H1 (cell line): ENCODE data around the gene BCL2L14. TPM values are rescaled to one million over a fixed set of nuclear protein-coding genes. Genes with fewer than 3 reads are reported as not detected.

Experiments
- EP300 ChIP-seq, 2 experiments: IDR thresholded peaks; 1 replicate in 1 of 2; 2 replicates in 1 of 2; pipeline ENCODE4 v1.6.1; 2011 to 2012; ENCODE audit warnings: low read depth in 2 of 2, low read length in 2 of 2, mild to moderate bottlenecking in 2 of 2, borderline replicate concordance in 1 of 2, inconsistent platforms in 1 of 2, moderate library complexity in 1 of 2
- polyA plus RNA-seq, 7 experiments: library from polyadenylated mRNA; depleted of rRNA in 3 of 7; stranded (reverse) in 5 of 7; unstranded in 2 of 7; fragments of >200 nt in 5 of 7; fragments of 200-250 nt in 2 of 7; gene quantifications; 1 replicate in 5 of 7; 2 replicates in 1 of 7; 4 replicates in 1 of 7; pipeline versions ENCODE4 v1.2.1 to v1.2.3, GENCODE V29; 2011 to 2013; ENCODE audit warnings: missing spikeins in 2 of 7, mixed read lengths in 2 of 7
- total RNA-seq: library from RNA; stranded (reverse); fragmentation: NEBNext Ultra II Directional; extraction: Animal tissue kit (Norgen Biotek cat#: 25700); gene quantifications from 2 replicates; pipeline ENCODE4 v1.2.1, GENCODE V29; 2021
- TF ChIP-seq, protein P1 (sequence below): fragments of 300-600 bp; sonication (generic); IDR thresholded peaks from 2 replicates; pipeline ENCODE4 v1.7.1; 2012; ENCODE audit warnings: low read length, moderate library complexity, mild to moderate bottlenecking, inconsistent platforms; ENCODE audit not compliant: insufficient replicate concordance

BCL2L14 gene
- total and polyA plus RNA-seq, 2 of the 8 experiments (the other 6 are each of a cell fraction or from before 2014, with no cell fraction given): 0.80 to 2.4 TPM

GRCh38 chr12:12036901-12037300 is 33.8 kb upstream of the BCL2L14 start (continued):
- TF ChIP-seq, protein P1, sequence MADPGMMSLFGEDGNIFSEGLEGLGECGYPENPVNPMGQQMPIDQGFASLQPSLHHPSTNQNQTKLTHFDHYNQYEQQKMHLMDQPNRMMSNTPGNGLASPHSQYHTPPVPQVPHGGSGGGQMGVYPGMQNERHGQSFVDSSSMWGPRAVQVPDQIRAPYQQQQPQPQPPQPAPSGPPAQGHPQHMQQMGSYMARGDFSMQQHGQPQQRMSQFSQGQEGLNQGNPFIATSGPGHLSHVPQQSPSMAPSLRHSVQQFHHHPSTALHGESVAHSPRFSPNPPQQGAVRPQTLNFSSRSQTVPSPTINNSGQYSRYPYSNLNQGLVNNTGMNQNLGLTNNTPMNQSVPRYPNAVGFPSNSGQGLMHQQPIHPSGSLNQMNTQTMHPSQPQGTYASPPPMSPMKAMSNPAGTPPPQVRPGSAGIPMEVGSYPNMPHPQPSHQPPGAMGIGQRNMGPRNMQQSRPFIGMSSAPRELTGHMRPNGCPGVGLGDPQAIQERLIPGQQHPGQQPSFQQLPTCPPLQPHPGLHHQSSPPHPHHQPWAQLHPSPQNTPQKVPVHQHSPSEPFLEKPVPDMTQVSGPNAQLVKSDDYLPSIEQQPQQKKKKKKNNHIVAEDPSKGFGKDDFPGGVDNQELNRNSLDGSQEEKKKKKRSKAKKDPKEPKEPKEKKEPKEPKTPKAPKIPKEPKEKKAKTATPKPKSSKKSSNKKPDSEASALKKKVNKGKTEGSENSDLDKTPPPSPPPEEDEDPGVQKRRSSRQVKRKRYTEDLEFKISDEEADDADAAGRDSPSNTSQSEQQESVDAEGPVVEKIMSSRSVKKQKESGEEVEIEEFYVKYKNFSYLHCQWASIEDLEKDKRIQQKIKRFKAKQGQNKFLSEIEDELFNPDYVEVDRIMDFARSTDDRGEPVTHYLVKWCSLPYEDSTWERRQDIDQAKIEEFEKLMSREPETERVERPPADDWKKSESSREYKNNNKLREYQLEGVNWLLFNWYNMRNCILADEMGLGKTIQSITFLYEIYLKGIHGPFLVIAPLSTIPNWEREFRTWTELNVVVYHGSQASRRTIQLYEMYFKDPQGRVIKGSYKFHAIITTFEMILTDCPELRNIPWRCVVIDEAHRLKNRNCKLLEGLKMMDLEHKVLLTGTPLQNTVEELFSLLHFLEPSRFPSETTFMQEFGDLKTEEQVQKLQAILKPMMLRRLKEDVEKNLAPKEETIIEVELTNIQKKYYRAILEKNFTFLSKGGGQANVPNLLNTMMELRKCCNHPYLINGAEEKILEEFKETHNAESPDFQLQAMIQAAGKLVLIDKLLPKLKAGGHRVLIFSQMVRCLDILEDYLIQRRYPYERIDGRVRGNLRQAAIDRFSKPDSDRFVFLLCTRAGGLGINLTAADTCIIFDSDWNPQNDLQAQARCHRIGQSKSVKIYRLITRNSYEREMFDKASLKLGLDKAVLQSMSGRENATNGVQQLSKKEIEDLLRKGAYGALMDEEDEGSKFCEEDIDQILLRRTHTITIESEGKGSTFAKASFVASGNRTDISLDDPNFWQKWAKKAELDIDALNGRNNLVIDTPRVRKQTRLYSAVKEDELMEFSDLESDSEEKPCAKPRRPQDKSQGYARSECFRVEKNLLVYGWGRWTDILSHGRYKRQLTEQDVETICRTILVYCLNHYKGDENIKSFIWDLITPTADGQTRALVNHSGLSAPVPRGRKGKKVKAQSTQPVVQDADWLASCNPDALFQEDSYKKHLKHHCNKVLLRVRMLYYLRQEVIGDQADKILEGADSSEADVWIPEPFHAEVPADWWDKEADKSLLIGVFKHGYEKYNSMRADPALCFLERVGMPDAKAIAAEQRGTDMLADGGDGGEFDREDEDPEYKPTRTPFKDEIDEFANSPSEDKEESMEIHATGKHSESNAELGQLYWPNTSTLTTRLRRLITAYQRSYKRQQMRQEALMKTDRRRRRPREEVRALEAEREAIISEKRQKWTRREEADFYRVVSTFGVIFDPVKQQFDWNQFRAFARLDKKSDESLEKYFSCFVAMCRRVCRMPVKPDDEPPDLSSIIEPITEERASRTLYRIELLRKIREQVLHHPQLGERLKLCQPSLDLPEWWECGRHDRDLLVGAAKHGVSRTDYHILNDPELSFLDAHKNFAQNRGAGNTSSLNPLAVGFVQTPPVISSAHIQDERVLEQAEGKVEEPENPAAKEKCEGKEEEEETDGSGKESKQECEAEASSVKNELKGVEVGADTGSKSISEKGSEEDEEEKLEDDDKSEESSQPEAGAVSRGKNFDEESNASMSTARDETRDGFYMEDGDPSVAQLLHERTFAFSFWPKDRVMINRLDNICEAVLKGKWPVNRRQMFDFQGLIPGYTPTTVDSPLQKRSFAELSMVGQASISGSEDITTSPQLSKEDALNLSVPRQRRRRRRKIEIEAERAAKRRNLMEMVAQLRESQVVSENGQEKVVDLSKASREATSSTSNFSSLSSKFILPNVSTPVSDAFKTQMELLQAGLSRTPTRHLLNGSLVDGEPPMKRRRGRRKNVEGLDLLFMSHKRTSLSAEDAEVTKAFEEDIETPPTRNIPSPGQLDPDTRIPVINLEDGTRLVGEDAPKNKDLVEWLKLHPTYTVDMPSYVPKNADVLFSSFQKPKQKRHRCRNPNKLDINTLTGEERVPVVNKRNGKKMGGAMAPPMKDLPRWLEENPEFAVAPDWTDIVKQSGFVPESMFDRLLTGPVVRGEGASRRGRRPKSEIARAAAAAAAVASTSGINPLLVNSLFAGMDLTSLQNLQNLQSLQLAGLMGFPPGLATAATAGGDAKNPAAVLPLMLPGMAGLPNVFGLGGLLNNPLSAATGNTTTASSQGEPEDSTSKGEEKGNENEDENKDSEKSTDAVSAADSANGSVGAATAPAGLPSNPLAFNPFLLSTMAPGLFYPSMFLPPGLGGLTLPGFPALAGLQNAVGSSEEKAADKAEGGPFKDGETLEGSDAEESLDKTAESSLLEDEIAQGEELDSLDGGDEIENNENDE: no peak
- TF ChIP-seq EP300 (IDR thresholded peaks at IDR 0.05; ENCODE audit: borderline replicate concordance in 1 of 2, low read depth in 2 of 2, low read length in 2 of 2): no peak
